GM19193 (cell line): Measurements from ENCODE around the gene ADSS1.

Experiments
- POLR2A ChIP-seq: IDR thresholded peaks from 4 replicates; pipeline ENCODE4 v1.6.1; 2011; ENCODE audit not compliant: insufficient read depth, insufficient read length; ENCODE audit errors: extremely low read depth

ADSS1 gene

DNA sequence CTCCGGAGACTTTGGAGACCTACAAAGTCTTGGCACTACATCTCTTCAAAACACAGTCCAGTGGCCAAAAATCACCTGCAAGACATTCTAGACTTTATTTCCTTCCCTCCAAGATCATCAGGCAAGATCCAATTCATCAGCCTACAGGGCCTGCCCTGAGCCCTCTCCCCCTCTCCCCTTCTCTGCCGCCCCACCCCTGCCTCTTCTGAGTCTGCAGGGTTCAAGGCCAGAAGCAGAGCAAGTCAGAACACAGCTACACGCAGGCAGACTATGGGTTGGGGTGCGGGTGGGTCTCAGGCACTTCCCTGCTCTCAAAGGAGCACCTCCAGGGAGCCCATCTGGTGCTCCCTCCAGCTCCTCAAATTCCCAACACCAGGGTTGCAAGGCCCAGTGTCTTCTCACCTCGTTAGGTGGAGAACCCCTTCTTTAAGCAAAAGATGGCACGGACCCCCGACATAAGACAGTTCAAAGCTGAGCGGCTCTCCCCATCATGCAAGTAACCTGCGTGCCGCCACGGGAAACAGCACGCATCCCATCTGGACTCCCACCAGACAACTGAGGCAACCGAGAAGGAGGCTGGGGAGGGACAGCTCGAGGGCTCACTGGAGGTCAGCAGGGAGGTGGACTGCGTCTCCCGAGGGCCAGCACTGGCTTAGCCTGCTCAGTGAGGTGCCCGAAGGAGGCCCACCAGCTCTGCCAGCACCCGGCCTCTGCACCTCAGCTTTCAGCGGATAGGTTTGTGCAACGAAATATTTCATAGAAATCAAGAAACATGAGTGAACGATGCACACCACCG, 40.2 kb upstream of the ADSS1 start:
- TF ChIP-seq POLR2A: no peak

DNA sequence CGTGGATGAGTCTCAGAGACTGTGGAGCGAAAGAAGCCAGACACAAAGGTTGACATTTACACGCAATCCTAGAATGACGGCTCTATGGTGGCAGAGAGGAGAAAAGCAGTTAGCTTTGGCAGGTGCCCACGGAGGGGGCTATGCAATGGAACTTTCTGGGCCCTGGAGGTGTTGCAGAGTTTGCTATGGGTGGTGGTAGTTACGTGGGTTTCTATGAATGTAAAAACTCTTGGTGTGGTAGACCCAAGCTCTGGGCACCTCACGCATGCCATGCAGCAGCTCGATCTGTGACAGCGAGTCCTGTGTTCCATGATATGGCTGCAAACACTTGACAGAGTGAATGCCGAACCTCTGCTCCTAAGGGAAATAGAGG, 39.6 kb upstream of the ADSS1 start:
- no peak for TF ChIP-seq POLR2A

DNA sequence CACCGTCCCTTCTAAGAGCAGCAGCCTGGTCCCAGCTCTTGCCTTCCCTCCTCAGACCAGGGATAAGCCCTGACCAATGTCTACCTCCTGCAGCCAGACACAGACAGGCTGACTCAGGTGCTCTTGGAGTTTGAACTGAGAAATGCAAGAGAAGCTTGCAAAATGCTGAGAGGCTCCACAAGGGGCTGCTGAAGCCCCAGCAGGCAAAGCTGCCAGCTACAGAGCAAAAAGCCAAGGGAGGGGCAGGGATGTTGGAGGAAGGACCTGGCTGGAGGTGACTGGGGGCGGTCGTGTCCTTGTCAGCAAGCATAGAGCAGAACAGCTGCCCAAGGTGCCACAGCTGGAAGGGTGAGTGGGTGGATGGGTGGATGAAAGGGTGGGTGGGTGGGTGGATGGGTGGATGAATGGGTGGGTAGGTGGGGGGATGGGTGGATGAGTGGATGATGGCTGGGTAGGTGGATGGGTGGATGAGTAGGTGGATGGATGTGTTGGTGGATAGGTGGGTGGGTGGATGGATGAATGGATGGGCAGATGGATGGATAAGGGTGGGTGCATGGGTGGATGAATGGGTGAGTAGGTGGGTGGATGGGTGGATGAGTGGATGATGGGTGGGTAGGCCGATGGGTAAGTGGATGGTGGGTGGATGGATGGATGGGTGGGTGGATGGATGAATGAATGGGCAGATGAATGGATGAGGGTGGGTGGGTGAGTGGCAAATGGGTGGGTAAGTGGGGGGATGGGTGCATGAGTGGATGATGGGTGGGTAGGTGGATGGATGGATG, 38.6 kb upstream of the ADSS1 start:
- TF ChIP-seq POLR2A: no peak

DNA sequence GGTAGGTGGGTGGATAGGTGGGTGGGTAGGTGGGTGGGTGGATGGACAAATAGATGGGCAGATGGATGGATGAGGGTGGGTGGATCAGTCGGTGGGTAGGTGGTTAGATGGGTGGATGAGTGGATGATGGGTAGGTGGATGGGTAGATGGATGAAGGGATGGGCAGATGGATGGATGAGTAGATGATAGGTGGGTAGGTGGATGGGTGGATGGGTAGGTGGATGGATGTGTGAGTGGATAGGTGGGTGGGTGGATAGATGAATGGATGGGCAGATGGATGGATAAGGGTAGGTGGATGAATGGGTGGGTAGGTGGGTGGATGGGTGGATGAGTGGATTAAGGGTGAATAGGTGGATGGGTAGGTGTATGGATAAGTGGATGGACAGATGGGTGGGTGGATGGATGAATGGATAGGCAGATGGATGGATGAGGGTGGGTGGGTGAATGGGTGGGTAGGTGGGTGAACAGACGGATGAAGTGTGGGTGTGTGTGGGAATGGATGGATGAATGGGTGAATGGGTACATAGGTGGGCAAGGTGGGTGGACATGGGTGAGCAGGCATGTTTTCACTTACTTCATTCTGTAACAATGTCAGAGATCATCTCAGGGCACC, 37.9 kb upstream of the ADSS1 start:
- TF ChIP-seq POLR2A: no peak

DNA sequence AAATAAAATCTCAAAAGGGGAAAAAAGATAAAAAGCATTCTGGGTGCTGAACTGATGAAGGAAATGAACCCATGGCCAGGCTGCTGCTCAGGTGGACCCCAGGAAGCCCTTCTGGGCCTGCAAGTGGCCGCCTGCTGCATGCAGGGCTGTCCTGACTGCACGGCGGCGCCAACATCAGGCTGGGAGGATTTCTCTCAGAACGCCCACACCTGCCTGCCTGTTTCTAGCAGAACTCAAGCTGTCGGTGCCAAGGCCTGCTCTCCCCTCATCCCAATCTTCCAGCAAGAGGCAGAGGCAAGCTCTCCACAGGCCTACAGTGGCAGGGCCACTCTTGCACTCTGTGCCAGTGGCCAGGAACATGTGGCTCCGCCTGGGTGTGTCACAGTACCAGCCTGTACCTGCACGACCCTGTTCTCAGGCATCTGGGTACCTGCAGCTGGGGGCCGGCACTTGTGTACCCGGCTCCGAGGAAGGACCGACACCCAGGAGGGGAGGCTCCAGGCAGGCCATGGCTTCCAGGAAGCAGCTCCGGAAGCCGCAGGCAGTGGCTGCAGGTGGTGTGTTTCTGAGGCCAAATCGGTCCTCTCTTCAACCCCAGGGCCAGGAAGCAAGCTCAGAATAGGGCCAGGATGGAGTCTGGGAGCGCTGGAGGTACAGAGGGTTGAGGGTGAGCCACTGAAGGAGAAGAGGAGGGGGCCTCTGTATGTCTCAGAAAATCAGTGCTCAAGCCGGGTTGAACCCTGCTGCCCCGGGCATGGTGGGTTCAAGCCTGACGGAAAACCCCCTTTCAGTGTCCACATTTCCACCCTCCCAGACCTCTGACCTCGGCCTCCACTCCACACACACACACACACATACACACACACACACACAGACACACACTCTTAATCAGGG, 37.2 kb upstream of the ADSS1 start:
- no peak for TF ChIP-seq POLR2A

DNA sequence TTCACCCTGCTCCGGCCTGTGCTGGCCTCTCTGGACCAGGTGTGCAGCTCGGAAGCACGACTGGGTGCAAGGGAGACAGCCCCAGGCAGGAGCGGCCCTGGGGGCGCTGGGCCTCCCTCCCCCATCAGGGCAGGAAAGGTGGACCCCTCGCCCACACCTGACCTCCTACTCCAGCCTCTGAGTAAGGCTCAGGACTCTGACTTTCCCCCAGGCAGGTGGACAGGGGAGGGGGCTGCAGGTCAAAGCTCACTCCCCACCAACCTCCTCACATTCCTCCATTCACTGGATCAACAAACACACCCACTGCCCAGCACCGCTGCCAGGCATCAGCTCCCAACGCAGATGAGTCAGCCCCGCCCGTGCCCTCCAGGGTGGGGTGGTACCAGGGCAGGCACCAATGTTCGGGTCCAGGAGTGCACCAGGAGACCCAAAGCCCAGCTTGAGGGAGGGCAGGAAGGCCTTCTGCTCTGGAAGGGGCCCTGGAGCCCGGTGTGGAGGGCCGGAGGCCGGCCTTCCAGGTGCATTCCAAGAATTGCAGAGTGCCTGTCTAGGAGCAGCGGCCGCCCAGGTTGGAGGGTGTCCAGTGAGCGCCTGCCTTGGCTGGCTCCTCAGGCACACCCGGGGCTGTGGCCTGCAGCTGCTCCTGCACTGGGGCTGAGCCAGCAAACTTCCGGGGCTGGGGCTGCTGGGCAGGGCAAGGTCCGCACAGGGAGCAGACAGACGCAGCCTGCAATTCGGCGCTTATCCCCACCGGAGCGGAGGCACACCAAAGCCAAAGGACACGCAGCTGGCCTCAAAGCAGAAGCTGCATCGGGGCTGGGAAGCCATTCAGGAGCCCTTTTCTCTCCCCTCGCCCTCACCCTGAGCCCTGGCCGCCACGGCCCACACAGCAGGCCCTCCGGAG, 36.2 kb upstream of the ADSS1 start:
- no peak for TF ChIP-seq POLR2A

DNA sequence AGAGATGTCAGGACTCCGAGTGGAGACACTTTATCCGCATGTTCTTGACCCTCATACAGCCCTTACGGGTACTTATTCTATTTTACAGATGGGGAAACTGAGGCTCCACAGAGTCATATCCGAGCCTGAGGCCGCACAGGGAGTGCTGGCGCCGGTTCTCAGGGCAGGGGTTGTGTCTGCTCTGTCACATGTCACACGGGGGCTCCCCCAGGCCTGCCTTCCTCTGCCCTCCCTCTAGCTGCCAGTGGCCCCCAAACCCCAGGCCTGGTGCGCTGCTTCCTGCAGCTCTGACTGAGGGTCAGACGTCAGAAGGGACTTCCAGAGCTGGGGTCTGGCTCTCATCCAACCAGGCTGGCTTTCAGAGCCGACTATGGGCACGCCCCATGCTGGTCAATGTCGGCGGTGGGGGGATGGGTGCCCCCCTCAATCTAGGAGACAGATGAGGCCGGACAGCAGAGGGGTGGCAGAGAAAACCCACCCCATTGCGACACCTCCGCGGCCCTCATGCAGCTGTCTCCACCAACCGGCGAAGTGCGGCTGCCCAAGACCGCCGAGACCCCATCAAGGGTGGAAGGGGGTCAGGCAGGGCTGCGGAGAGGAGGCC, 35.4 kb upstream of the ADSS1 start:
- no peak for TF ChIP-seq POLR2A

DNA sequence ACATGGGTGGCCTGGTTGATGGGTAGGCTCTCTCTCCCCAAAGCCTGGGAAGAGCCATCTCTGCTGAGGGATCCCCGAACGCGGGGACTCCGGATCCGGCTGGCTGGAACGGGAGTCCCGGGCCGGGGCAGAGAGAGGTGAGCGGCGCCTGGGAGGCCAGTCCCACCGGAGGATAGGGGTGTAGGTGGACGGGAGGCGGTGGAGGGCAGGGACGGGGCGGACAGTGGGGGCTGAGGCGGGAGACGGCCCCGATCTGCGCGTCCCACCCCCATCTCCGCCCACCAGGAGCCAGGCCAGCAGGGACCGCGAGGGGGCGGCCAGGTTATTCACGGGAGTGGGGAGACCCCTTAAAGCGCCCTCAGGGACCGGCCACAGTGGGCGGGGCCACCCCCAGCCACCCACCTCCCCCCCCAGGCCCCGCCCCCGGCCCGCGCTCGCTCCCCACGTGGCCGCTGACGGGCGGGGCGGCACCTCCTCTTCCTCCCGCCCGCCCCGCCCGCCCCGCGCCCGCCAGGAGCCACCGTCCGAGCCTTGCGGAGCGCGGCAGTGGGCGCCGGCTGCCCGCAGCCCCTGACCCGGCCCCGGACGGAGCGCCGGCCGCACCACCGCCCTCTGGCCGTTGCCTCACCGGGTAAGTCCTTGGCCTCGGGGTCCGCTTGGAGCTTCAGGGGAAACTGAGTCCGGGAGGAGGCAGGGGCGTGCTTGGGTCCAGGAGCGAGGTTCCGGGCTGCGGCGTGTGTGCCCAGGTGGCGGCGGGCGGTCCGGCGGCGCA, 34.7 kb upstream of the ADSS1 start, which contains the start of gene INF2:
TSS of gene INF2 (plus strand) at position 510 of the 772 bp plus-strand sequence. CDS start 11,748 bp downstream, outside the sequence.
- TF ChIP-seq POLR2A: no peak

DNA sequence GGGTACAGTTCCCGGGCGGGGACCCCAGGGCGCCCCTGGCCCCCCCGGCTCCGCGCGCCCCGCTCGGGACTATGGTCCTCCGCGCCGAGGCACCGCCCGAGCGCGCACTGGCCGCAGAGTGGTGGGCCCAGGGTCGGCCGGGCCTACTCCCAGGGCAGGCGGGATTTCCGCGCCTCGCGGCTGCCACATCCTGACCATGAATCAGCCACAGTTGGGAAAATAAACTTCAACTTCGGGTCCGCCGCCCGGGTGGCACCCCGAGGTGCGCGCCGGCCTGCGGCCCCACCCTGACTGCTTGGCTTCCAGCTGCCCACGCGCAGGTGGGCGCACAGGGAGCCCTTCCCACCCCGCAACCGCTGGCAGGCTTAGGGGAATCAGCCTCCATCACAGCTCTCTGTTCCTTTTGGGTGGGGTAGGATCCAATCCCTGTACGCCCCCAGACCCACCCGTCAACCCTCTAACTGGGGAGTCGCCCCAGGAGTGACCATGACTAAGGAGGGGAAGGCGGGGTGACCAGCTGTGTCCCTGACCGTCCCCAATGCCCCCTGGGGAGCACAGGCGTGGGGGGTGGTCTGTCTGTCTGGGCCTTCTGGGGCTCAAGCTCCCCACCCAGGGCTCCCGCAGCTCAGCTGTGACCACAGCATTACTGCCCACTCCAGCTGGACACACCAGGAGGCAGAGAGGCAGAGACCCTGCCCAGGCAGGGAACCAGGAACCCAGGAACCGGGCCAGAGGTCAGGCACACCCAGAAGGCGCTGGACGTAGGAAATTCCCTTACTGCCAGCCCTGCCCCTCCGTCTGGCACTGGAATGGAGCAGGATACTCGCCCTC, 33.9 kb upstream of the ADSS1 start:
- TF ChIP-seq POLR2A: no peak

DNA sequence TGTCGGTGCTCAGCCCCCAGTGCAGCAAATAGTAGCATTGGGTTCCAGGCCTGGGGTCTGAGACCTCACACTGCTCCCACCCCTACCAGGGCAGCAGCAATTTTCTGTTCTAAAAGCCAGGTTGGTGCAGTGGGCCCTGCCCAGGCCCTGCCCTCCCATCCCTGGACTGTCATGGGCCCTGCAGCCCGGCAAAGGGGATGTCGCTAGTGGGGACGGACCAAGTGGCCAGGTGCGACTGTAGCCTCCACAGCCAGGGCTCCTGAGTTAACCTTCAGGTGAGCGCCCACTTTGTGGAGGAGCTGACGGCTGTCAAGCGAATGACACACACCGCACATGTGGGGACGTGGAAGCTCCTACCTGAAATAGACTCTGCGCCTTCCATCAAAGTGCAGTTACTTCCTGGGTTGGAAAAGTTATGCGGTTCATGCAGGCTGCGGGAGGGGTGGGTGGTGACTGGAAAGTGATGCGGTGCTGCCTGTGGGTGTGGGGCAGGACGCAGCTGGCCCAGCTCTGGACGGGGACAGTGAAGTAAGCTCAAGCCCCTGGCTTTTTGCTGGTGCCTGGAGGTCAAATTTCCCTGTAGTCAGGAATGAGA, 33.1 kb upstream of the ADSS1 start:
- TF ChIP-seq POLR2A: no peak

DNA sequence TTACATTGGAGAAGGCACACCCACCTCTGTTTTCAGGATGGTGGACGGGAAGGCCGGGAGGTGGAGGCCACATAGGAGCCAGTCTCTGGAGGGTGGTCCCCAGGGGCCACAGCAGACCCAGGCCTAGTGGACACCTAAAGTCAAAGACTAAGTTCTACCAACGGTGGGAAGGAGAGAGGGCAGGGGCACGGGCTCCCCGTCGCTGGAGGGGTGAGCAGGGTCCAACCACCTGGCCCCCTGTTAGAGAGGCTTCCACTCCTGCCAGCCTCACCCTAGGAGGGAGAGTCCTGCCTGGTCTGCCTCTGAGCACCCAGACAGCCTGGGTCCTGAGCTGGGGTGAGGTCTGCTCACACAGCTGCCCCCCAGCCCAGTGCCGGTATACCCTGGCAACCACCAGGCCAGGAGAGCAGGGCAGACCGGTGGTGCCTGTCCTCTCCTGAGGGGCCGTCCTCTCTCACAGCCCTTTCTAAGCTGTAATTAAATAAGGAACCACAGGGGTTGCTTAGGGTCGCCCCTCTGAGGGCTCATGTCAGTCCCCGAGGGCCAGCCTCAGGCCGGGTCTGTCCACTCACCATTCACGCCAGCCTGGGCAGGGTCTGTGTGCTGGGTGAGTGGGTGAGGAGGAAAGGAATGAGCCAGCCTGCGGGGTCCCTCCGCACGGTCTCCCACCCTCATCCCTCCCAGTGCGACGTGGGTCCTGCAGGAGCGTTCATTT, 32.3 kb upstream of the ADSS1 start:
- no peak for TF ChIP-seq POLR2A
